Common myeloid progenitor, CD34-positive (primary cell): ENCODE results near the gene INHBE.
"Not testable (repeated sequence)": the region's sequence is repeated elsewhere in the genome, so short reads cannot be mapped to it uniquely, and the experiment has no call there.

ENCODE experiments used
- CTCF ChIA-PET: fragments of 350-600 bp; sonication (Branson Sonifier 250); formaldehyde crosslinking; loops from one replicate; lab custom pipeline; 2021; ENCODE audit warnings: antibody characterized with exemption; lab: Charles Lee
- POLR2A ChIA-PET: fragments of 350-600 bp; sonication (Branson Sonifier 250); formaldehyde crosslinking; loops from one replicate; lab custom pipeline; 2021; ENCODE audit warnings: antibody characterized with exemption; lab: Charles Lee
- DNase-seq, 3 donors: peaks; one replicate each; pipeline versions ENCODE4 v3.0.0 to v3.0.0-alpha.2; 2013
- H3K27ac ChIP-seq, 2 experiments: 1 replicate in 1 of 2; 2 replicates in 1 of 2; pipeline ENCODE4 v1.7.0; 2013; ENCODE audit warnings: inconsistent platforms in 2 of 2, low read length in 2 of 2, mild to moderate bottlenecking in 2 of 2, low read depth in 1 of 2, moderate library complexity in 1 of 2; ENCODE audit not compliant: severe bottlenecking in 2 of 2, insufficient read depth in 1 of 2, poor library complexity in 1 of 2
- H3K27me3 ChIP-seq, 5 experiments: replicated peaks in 2 of 5; 1 replicate in 3 of 5; 2 replicates in 2 of 5; pipeline versions ENCODE4 v1.6.1 to v1.7.0; 2013; ENCODE audit warnings: low read length in 4 of 5, mild to moderate bottlenecking in 2 of 5, moderate library complexity in 2 of 5, inconsistent platforms in 1 of 5; ENCODE audit not compliant: insufficient read depth in 5 of 5, control insufficient read depth in 4 of 5
- H3K36me3 ChIP-seq, 4 experiments: 1 replicate in 2 of 4; 2 replicates in 2 of 4; pipeline versions ENCODE4 v1.6.1 to v1.7.0; 2013; ENCODE audit warnings: low read length in 3 of 4, control low read depth in 1 of 4, mild to moderate bottlenecking in 1 of 4; ENCODE audit not compliant: control insufficient read depth in 4 of 4, insufficient read depth in 4 of 4
- H3K4me1 ChIP-seq, 4 experiments: 1 replicate in 3 of 4; 2 replicates in 1 of 4; pipeline versions ENCODE4 v1.6.1 to v1.7.1; 2013; ENCODE audit warnings: low read length in 3 of 4, mild to moderate bottlenecking in 3 of 4, control low read depth in 1 of 4, inconsistent platforms in 1 of 4, moderate library complexity in 1 of 4; ENCODE audit not compliant: control insufficient read depth in 4 of 4, insufficient read depth in 4 of 4; ENCODE audit errors: control extremely low read depth in 1 of 4
- H3K4me3 ChIP-seq, 7 experiments: 1 replicate in 4 of 7; 2 replicates in 3 of 7; pipeline versions ENCODE4 v1.5.1 to v1.7.0; 2013; ENCODE audit warnings: mild to moderate bottlenecking in 7 of 7, low read length in 6 of 7, moderate library complexity in 6 of 7, inconsistent platforms in 2 of 7, low read depth in 2 of 7, control low read depth in 1 of 7; ENCODE audit not compliant: insufficient read depth in 4 of 7, control insufficient read depth in 1 of 7; ENCODE audit errors: extremely low read depth in 1 of 7
- H3K9me3 ChIP-seq, 5 experiments: 1 replicate in 4 of 5; 2 replicates in 1 of 5; pipeline versions ENCODE4 v1.6.1 to v1.7.1; 2013; ENCODE audit warnings: low read length in 4 of 5, mild to moderate bottlenecking in 2 of 5, inconsistent platforms in 1 of 5, low read depth in 1 of 5, moderate library complexity in 1 of 5; ENCODE audit not compliant: control insufficient read depth in 4 of 5, insufficient read depth in 2 of 5; ENCODE audit errors: control extremely low read depth in 1 of 5
- WGBS: methylation state at CpG from one replicate; pipeline ENCODE4 v1.1.5; 2013; ENCODE audit not compliant: insufficient coverage; 5-methylcytosine and 5-hydroxymethylcytosine counted together

Gene INHBE

GRCh38 chr12:57419495-57419894, 35.6 kb upstream of the INHBE start:
- 80% methylated on average over 1 of the region's 2 CpGs for WGBS
- H3K9me3 ChIP-seq, result no peaks in the 10 kb centered on the region
- no peak overlapping the region for H3K4me3 ChIP-seq
- H3K27me3 ChIP-seq, result no peaks in the 10 kb centered on the region
- H3K4me1 ChIP-seq, result peaks cover 0 to 5% (median 0%) of the 10 kb centered on the region in 4 experiments
- ChIA-PET CTCF (interaction anchor here (0.6 to 2.4 kb wide), 6 partner anchors 8 to 297 kb away, joined by 3 to 8 read pairs (median 5); no protein-coding TSS in a partner anchor), POLR2A (interaction anchor here (0.6 kb wide), 1 partner anchor 17 kb away, joined by 3 read pairs; no protein-coding TSS in a partner anchor)
- H3K36me3 ChIP-seq, result peaks cover 2 to 14% (median 9%) of the 10 kb centered on the region in 4 experiments
- no peak overlapping the region for H3K27ac ChIP-seq
- DNase-seq, result no peak

GRCh38 chr12:57420482-57420881, 34.6 kb upstream of the INHBE start:
- Histone ChIP-seq H3K4me3 (no peak overlapping the region), H3K4me1 (peaks cover 0 to 5% (median 0%) of the 10 kb centered on the region in 4 experiments), H3K36me3 (peaks cover 2 to 14% (median 9%) of the 10 kb centered on the region in 4 experiments), H3K27ac (no peak overlapping the region), H3K9me3 (no peaks in the 10 kb centered on the region), H3K27me3 (no peaks in the 10 kb centered on the region)
- WGBS, result 96% methylated on average over 5 of the region's 5 CpGs
- CTCF ChIA-PET, result interaction anchor here (2.4 to 2.8 kb wide), 2 partner anchors 10 to 36 kb away, joined by 6 to 14 read pairs; no protein-coding TSS in a partner anchor
- DNase-seq, result no peak
- POLR2A ChIA-PET, result no interaction called here

- CTCF ChIA-PET, result interaction anchor here (0.7 to 1.8 kb wide), 3 partner anchors 8 to 32 kb away, joined by 3 to 8 read pairs (median 3); no protein-coding TSS in a partner anchor
- H3K9me3 ChIP-seq, POLR2A ChIA-PET, DNase-seq, H3K27ac ChIP-seq, H3K4me3 ChIP-seq, H3K27me3 ChIP-seq: not testable (repeated sequence)
- H3K36me3 ChIP-seq, result peaks cover 2 to 16% (median 8%) of the 10 kb centered on the region in 4 experiments
- 97% methylated on average over 6 of the region's 10 CpGs for WGBS
- peaks cover 3 to 25% (median 15%) of the 10 kb centered on the region in 4 experiments for H3K4me1 ChIP-seq
Measured at GRCh38 chr12:57426948-57427347, 28.2 kb upstream of the INHBE start.

- Histone ChIP-seq H3K4me1 (peaks cover 3 to 25% (median 15%) of the 10 kb centered on the region in 4 experiments), H3K4me3 (peak overlapping the region in 1 of 7 experiments; percentile 72), H3K27me3 (no peaks in the 10 kb centered on the region), H3K36me3 (peaks cover 0 to 6% (median 4%) of the 10 kb centered on the region in 4 experiments), H3K9me3 (no peaks in the 10 kb centered on the region), H3K27ac (peak overlapping the region in 1 of 2 experiments; percentile 98)
- 92% methylated on average over 5 of the region's 6 CpGs for WGBS
- POLR2A ChIA-PET, result interaction anchor here (0.6 kb wide), 1 partner anchor 29 kb away, joined by 3 read pairs; no protein-coding TSS in a partner anchor
- CTCF ChIA-PET, result interaction anchor here (1.0 to 3.2 kb wide), 3 partner anchors 25 to 158 kb away, joined by 3 to 31 read pairs (median 3); partner anchors contain the start of gene INHBE
- DNase-seq, result no peak
Measured at GRCh38 chr12:57428965-57429364, 26.1 kb upstream of the INHBE start.

GRCh38 chr12:57429473-57430111, 25.5 kb upstream of the INHBE start:
- Histone ChIP-seq H3K27me3 (no peaks in the 10 kb centered on the region), H3K9me3 (no peaks in the 10 kb centered on the region), H3K4me1 (peaks cover 3 to 31% (median 15%) of the 10 kb centered on the region in 4 experiments), H3K27ac (peak overlapping the region; percentile 96 to 98), H3K4me3 (peak overlapping the region in 6 of 7 experiments; percentile 71 to 86 (median 72)), H3K36me3 (peaks cover 0 to 4% (median under 1%) of the 10 kb centered on the region in 4 experiments)
- WGBS, result 13% methylated on average over 6 of the region's 9 CpGs
- CTCF ChIA-PET, result interaction anchor here (0.6 to 3.2 kb wide), 7 partner anchors 20 to 158 kb away, joined by 3 to 31 read pairs (median 4); partner anchors contain the start of genes ARHGAP9 and INHBE
- DNase-seq, result peak in 1 of 3 donors; percentile 15
- POLR2A ChIA-PET, result interaction anchor here (0.6 to 1.1 kb wide), 3 partner anchors 10 to 90 kb away, joined by 3 read pairs; no protein-coding TSS in a partner anchor

- peak in 1 of 3 donors; percentile 39 for DNase-seq
- POLR2A ChIA-PET, result interaction anchor here (0.7 to 1.1 kb wide), 2 partner anchors 10 to 90 kb away, joined by 3 read pairs; no protein-coding TSS in a partner anchor
- Histone ChIP-seq H3K4me1 (peaks cover 3 to 38% (median 21%) of the 10 kb centered on the region in 4 experiments), H3K36me3 (peaks cover 0 to 4% (median under 1%) of the 10 kb centered on the region in 4 experiments), H3K27ac (peak overlapping the region; percentile 96 to 98), H3K27me3 (no peaks in the 10 kb centered on the region), H3K9me3 (no peaks in the 10 kb centered on the region), H3K4me3 (peak overlapping the region; percentile 13 to 86 (median 72))
- CTCF ChIA-PET, result interaction anchor here (0.6 to 3.2 kb wide), 7 partner anchors 20 to 123 kb away, joined by 3 to 31 read pairs (median 4); partner anchors contain the start of genes ARHGAP9 and INHBE
- 0% methylated on average over 26 of the region's 74 CpGs for WGBS
Measured at GRCh38 chr12:57430112-57430930, 24.8 kb upstream of the INHBE start.
